Muscle of leg (tissue), 11 donors: ENCODE measurements around the gene USP6NL. TPM values are rescaled to one million over a fixed set of nuclear protein-coding genes. Genes with fewer than 3 reads are reported as not detected.
A peak's percentile ranks its signal among the peaks of the same experiment; 100 is the strongest.

Experiments
- DNase-seq: peaks from one replicate; pipeline ENCODE4 v3.0.0; 2013
- H3K27ac ChIP-seq: one replicate; pipeline ENCODE4 v1.5.1; 2013; ENCODE audit warnings: mild to moderate bottlenecking, low read length, control low read depth
- H3K27me3 ChIP-seq: one replicate; pipeline ENCODE4 v1.6.1; 2013; ENCODE audit warnings: low read length; ENCODE audit not compliant: control insufficient read depth, insufficient read depth
- H3K36me3 ChIP-seq: one replicate; pipeline ENCODE4 v1.6.1; 2013; ENCODE audit warnings: low read length; ENCODE audit not compliant: control insufficient read depth, insufficient read depth
- H3K4me1 ChIP-seq: one replicate; pipeline ENCODE4 v1.6.1; 2013; ENCODE audit warnings: low read length; ENCODE audit not compliant: control insufficient read depth, insufficient read depth
- H3K4me3 ChIP-seq: one replicate; pipeline ENCODE4 v1.5.1; 2013; ENCODE audit warnings: low read length, control low read depth
- H3K9me3 ChIP-seq: replicated peaks from 2 replicates; pipeline ENCODE4 v1.6.1; 2013; ENCODE audit warnings: low read depth, low read length; ENCODE audit not compliant: control insufficient read depth
- WGBS: methylation state at CpG from one replicate; pipeline ENCODE4 v1.1.5; 2013; ENCODE audit warnings: missing lambda C conversion rate; ENCODE audit not compliant: insufficient coverage; 5-methylcytosine and 5-hydroxymethylcytosine counted together
- polyA plus RNA-seq, 8 donors: library from polyadenylated mRNA; unstranded; fragments of 120-200 nt; gene quantifications; one replicate each; pipeline versions ENCODE4 v1.2.1 to v1.2.3, GENCODE V29; 2013; ENCODE audit warnings: inconsistent platforms in 1 of 8, low replicate concordance in 1 of 8; ENCODE audit not compliant: insufficient read length in 8 of 8, insufficient read depth in 1 of 8
- total RNA-seq: library from RNA; stranded (reverse); fragments of 120-200 nt; gene quantifications from one replicate; pipeline ENCODE4 v1.2.4, GENCODE V29; 2013

USP6NL gene
- total and polyA plus RNA-seq, 9 donors: 7.3 to 12.0 (median 8.7) TPM

DNA sequence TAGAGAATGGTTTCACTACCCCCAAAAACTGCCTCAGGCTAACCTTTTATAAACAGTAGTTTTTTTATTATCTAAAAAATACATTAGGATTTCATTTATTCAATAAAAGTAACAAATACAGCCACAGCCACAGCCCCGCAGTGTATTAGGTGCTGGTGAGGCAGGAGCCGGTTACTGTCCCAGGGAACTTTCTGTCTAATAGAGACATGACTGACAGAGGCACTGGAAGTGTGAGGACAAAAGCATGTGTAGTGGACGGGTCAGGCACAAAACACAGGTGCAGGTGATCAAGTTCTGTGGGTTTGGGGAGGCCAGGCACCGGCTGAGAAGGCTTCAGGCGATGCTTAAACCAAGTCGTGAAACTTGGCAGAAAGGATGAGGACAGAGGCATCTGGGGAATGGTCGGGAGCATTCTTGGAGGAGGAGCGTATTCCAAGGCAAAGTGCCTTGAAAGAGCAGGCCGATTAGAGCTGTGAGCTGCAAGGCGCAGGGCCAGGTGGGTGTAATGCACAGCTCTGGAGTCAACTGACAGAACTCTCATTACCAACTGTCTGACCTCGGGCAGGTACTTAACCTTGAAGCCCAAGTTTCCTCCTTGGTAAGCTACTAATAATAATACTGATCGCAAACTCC is 138.2 kb downstream of the USP6NL start:
- Histone ChIP-seq H3K4me1 (peaks cover 4% of the 10 kb centered on the region), H3K36me3 (peaks cover 3% of the 10 kb centered on the region), H3K27ac (no peak overlapping the region), H3K4me3 (no peak overlapping the region), H3K9me3 (no peaks in the 10 kb centered on the region), H3K27me3 (no peaks in the 10 kb centered on the region)
- peak; percentile 35 for DNase-seq
- 28% methylated on average over 9 of the region's 12 CpGs for WGBS

GRCh38 chr10:11472158-11472753 is 139.2 kb downstream of the USP6NL start:
- Histone ChIP-seq H3K9me3 (no peaks in the 10 kb centered on the region), H3K27me3 (no peaks in the 10 kb centered on the region), H3K36me3 (peaks cover 3% of the 10 kb centered on the region), H3K27ac (no peak overlapping the region), H3K4me1 (peaks cover 4% of the 10 kb centered on the region), H3K4me3 (no peak overlapping the region)
- WGBS: 0% methylated on average over 1 of the region's 8 CpGs
- DNase-seq: peak; percentile 62

GRCh38 chr10:11469575-11470391 is 141.7 kb downstream of the USP6NL start:
- no peak overlapping the region for H3K27ac ChIP-seq
- H3K27me3 ChIP-seq: no peaks in the 10 kb centered on the region
- DNase-seq: no peak
- WGBS: 89% methylated on average over 15 of the region's 22 CpGs
- no peaks in the 10 kb centered on the region for H3K9me3 ChIP-seq
- peaks cover 4% of the 10 kb centered on the region for H3K4me1 ChIP-seq
- no peaks in the 10 kb centered on the region for H3K36me3 ChIP-seq
- H3K4me3 ChIP-seq: no peak overlapping the region

GRCh38 chr10:11468126-11468742 is 143.2 kb downstream of the USP6NL start:
- 81% methylated on average over 5 of the region's 7 CpGs for whole genome bisulfite sequencing
- no peak for DNase-seq
- H3K27me3 ChIP-seq: no peaks in the 10 kb centered on the region

DNA sequence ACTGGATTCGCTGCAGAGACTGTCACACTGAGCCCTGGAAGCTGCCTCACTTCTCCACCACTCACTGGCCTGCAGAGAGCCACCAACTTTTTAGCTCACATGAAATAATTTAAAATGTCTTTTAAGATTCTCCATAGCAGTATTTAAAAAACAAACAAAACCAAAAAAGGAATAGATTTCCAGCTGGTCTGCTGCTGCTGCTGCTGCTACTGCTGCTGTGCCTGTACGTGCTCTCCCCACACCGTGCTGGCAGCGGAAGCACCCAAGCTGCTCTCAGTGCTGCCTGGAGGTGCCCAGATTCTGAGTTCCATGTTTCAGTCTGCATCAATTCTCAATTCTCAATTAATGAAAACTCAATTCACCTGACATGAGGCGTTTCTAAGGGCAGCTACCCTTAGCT is 146.0 kb downstream of the USP6NL start:
- Histone ChIP-seq H3K36me3 (peaks cover 21% of the 10 kb centered on the region), H3K9me3 (no peaks in the 10 kb centered on the region), H3K27me3 (no peaks in the 10 kb centered on the region), H3K27ac (no peak overlapping the region), H3K4me1 (no peaks in the 10 kb centered on the region), H3K4me3 (no peak overlapping the region)
- WGBS: 56% methylated on average over 3 of the region's 5 CpGs
- no peak for DNase-seq

More at GRCh38 chr10:11468126-11468742, 143.2 kb downstream of the USP6NL start:
- Histone ChIP-seq H3K27ac (no peak overlapping the region), H3K36me3 (peaks cover 7% of the 10 kb centered on the region), H3K4me1 (peaks cover under 1% of the 10 kb centered on the region), H3K4me3 (no peak overlapping the region), H3K9me3 (no peaks in the 10 kb centered on the region)

DNA sequence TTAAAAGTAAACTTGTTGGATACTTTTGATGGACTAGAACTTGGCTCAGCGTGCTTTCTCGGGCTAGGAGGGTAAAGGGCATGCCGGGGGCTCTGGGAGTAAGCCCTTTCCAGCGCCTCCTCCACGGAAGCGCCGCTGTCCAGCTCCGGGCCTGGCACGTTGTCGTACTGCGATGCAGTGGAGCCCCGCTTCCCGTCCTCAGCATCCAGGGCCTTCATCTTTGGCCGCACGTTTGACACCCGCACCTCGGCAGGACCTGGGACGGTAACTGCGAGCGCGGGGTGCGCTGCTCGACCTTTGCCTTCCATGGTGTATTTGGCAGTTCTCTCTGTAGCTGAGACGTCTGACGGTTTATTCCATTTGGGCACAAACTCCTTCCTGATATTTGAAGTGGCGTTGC is 148.3 kb downstream of the USP6NL start:
- H3K27me3 ChIP-seq: no peaks in the 10 kb centered on the region
- no peak overlapping the region for H3K27ac ChIP-seq
- 95% methylated on average over 26 of the region's 26 CpGs for WGBS
- H3K4me1 ChIP-seq: no peaks in the 10 kb centered on the region
- no peaks in the 10 kb centered on the region for H3K9me3 ChIP-seq
- H3K4me3 ChIP-seq: no peak overlapping the region
- no peak for DNase-seq
- H3K36me3 ChIP-seq: peaks cover 24% of the 10 kb centered on the region

DNA sequence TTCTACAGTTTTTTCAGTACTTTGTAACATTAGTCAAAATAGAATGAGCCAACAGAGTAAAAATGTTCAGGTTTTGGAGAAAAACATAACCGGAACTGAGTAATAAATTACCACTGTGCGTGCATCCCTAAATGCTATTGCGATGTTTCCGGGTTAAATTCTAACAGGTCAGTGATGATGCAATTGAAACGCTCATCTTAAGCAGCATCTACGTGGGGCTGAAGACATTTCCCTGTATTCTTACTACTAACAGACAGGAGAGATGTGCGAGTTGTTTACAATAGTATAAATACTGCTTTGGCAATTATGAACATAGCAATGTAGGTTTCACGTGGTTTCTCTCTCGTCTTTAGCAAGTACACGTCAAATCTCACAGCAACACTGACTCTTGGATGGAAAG is 149.4 kb downstream of the USP6NL start:
- H3K27ac ChIP-seq: no peak overlapping the region
- no peak overlapping the region for H3K4me3 ChIP-seq
- H3K9me3 ChIP-seq: no peaks in the 10 kb centered on the region
- peaks cover 24% of the 10 kb centered on the region for H3K36me3 ChIP-seq
- H3K4me1 ChIP-seq: no peaks in the 10 kb centered on the region
- DNase-seq: no peak
- H3K27me3 ChIP-seq: no peaks in the 10 kb centered on the region
- 95% methylated on average over 9 of the region's 10 CpGs for WGBS

DNA sequence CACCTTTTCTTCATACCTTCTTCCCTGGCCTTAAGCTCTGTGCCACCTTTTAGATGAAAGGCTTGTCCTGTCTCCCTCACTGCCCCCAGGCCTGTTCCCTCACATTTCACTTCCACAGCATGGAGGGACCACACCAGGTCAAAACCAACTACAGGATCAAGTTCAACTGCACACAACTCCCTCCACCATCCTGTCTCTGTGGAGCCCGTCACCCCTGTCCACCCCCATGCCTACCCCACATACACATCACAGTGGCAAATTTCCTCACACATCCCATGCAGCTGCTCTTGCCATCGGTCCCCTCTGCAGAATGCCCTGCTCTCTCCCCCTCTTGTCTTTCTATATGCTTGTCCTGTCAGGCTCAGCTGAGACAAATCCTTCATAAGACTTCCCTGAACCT is 154.1 kb downstream of the USP6NL start:
- Histone ChIP-seq H3K9me3 (no peaks in the 10 kb centered on the region), H3K4me3 (no peak overlapping the region), H3K27ac (no peak overlapping the region), H3K36me3 (peaks cover 8% of the 10 kb centered on the region), H3K4me1 (no peaks in the 10 kb centered on the region), H3K27me3 (no peaks in the 10 kb centered on the region)
- DNase-seq: no peak
- WGBS: 80% methylated on average over 2 of the region's 2 CpGs

DNA sequence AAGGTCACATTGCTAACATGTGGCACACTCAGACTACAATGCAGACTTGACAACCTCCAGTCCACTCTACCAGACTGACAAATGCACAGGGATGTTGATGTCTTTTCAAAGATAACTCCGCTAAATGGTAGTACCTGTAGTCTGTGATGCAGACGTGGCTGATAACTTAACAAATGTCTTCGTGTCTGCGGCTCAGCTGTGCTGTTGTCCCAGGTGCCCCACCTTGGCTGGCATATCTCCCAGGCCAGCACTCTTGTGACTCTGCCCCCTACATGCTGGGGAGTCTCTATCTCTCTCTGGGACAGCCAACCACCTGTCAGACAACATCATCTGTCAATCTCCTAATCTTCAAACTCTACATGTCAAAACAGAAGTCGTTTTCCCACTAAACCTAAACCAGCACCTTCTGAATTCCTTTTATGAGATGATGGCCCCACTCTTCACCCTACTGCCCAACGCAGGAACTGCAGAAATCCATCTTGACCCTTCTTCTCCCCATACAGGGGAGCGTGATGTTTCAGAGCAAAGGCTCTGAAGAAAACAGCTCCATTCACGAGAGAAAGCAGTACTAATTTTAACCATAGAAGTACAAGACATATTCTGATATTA is 156.4 kb downstream of the USP6NL start:
- WGBS: 80% methylated on average over 5 of the region's 8 CpGs
- Histone ChIP-seq H3K27me3 (peaks cover 2% of the 10 kb centered on the region), H3K36me3 (peaks cover 3% of the 10 kb centered on the region), H3K9me3 (no peaks in the 10 kb centered on the region), H3K4me1 (no peaks in the 10 kb centered on the region), H3K27ac (no peak overlapping the region), H3K4me3 (no peak overlapping the region)
- no peak for DNase-seq

GRCh38 chr10:11454160-11454559 is 157.3 kb downstream of the USP6NL start:
- Histone ChIP-seq H3K27ac (no peak overlapping the region), H3K36me3 (peaks cover 3% of the 10 kb centered on the region), H3K4me1 (no peaks in the 10 kb centered on the region), H3K27me3 (peaks cover 2% of the 10 kb centered on the region), H3K9me3 (no peaks in the 10 kb centered on the region), H3K4me3 (no peak overlapping the region)
- 96% methylated on average over 3 of the region's 4 CpGs for WGBS
- no peak for DNase-seq
